ENCODE measurements around the gene TAF6L.
A peak's percentile ranks its signal among the peaks of the same experiment; 100 is the strongest.
"Not testable (repeated sequence)": the region's sequence is repeated elsewhere in the genome, so short reads cannot be mapped to it uniquely, and the experiment has no call there.

TAF6L gene

GRCh38 chr11:62771144-62772021 lies at the start of gene TAF6L:
TSS of gene TAF6L (plus strand) at chr11:62771396. CDS start at chr11:62775784, 4,388 bp downstream.
- DNase-seq (ENCODE audit: low spot score), result peak; percentile 98

GRCh38 chr11:62721994-62722393 lies 49.2 kb upstream of the TAF6L start:
- no peak for DNase-seq (ENCODE audit: low spot score)

GRCh38 chr11:62724171-62724570 lies 47.0 kb upstream of the TAF6L start:
- DNase-seq (ENCODE audit: low spot score), result no peak

- DNase-seq (ENCODE audit: low spot score), result no peak
Measured at GRCh38 chr11:62725646-62726045, 45.5 kb upstream of the TAF6L start.

GRCh38 chr11:62726156-62726914 lies 44.9 kb upstream of the TAF6L start:
- no peak for DNase-seq (ENCODE audit: low spot score)

- no peak for DNase-seq (ENCODE audit: low spot score)
Measured at GRCh38 chr11:62726915-62727164, 44.4 kb upstream of the TAF6L start.

- DNase-seq (ENCODE audit: low spot score), result peak; percentile 99
Measured at GRCh38 chr11:62727165-62727871, 43.9 kb upstream of the TAF6L start, which contains the start of gene HNRNPUL2. TSS of gene HNRNPUL2 (minus strand) at chr11:62727457. CDS start at chr11:62727156, 301 bp downstream.

- peak; percentile 98 for DNase-seq (ENCODE audit: low spot score)
Measured at GRCh38 chr11:62727872-62728170, 43.4 kb upstream of the TAF6L start.

GRCh38 chr11:62728171-62728988 lies 42.8 kb upstream of the TAF6L start, which contains the start of gene TTC9C:
TSS of gene TTC9C (plus strand) at chr11:62728486. CDS start at chr11:62728849, 363 bp downstream.
- DNase-seq (ENCODE audit: low spot score), result peak; percentile 93

- DNase-seq (ENCODE audit: low spot score), result not testable (repeated sequence)
Measured at GRCh38 chr11:62730076-62730475, 41.1 kb upstream of the TAF6L start.

GRCh38 chr11:62732830-62733229 lies 38.4 kb upstream of the TAF6L start:
- DNase-seq (ENCODE audit: low spot score), result peak; percentile 62

- DNase-seq (ENCODE audit: low spot score), result no peak
Measured at GRCh38 chr11:62737196-62737595, 34.0 kb upstream of the TAF6L start.

GRCh38 chr11:62747475-62748160 lies 23.6 kb upstream of the TAF6L start:
- DNase-seq (ENCODE audit: low spot score), result no peak

GRCh38 chr11:62749931-62750330 lies 21.3 kb upstream of the TAF6L start:
- DNase-seq (ENCODE audit: low spot score), result not testable (repeated sequence)

- DNase-seq (ENCODE audit: low spot score), result no peak
Measured at GRCh38 chr11:62752177-62752785, 18.9 kb upstream of the TAF6L start.

- DNase-seq (ENCODE audit: low spot score), result no peak
Measured at GRCh38 chr11:62752994-62753735, 18.0 kb upstream of the TAF6L start.

GRCh38 chr11:62753736-62754603 lies 17.2 kb upstream of the TAF6L start, which contains the start of gene ZBTB3:
TSS of gene ZBTB3 (minus strand) at chr11:62754160. CDS start at chr11:62753664, 496 bp downstream.
- peak; percentile 100 for DNase-seq (ENCODE audit: low spot score)

GRCh38 chr11:62755086-62755615 lies 16.0 kb upstream of the TAF6L start:
- DNase-seq (ENCODE audit: low spot score), result no peak

Measured in RKO (cell line).